Activated CD4-positive, alpha-beta T cell treated with anti-CD3 and anti-CD28 coated beads, Interleukin-2, amount 10 ng/mL, durations not matched to agents 7 days and 5 days (primary cell): ENCODE data around the gene PLD1. TPM values are rescaled to one million over a fixed set of nuclear protein-coding genes. Genes with fewer than 3 reads are reported as not detected.
"Not testable (repeated sequence)": the region's sequence is repeated elsewhere in the genome, so short reads cannot be mapped to it uniquely, and the experiment has no call there.

ENCODE experiments used
- CTCF ChIA-PET: fragments of 350-600 bp; sonication (Branson Sonifier 250); formaldehyde crosslinking; loops from one replicate; lab custom pipeline; 2021; ENCODE audit warnings: antibody characterized with exemption; lab: Charles Lee
- POLR2A ChIA-PET: fragments of 350-600 bp; sonication (Branson Sonifier 250); formaldehyde crosslinking; loops from one replicate; lab custom pipeline; 2021; ENCODE audit warnings: antibody characterized with exemption; lab: Charles Lee
- DNase-seq: peaks from one replicate; pipeline ENCODE4 v3.0.0-alpha.2; 2020
- H3K27ac Mint-ChIP-seq: one replicate; pipeline ENCODE4 v1.8.0; 2021; ENCODE audit warnings: mild to moderate bottlenecking, moderate library complexity, mixed read lengths
- H3K27me3 Mint-ChIP-seq: one replicate; pipeline ENCODE4 v1.8.0; 2021; ENCODE audit warnings: mixed read lengths
- H3K36me3 Mint-ChIP-seq: one replicate; pipeline ENCODE4 v1.8.0; 2021; ENCODE audit warnings: low read depth, mixed read lengths
- H3K4me1 Mint-ChIP-seq: one replicate; pipeline ENCODE4 v1.8.0; 2021; ENCODE audit warnings: mixed read lengths
- H3K4me3 Mint-ChIP-seq: one replicate; pipeline ENCODE4 v1.8.0; 2021; ENCODE audit warnings: mild to moderate bottlenecking, moderate library complexity, mixed read lengths
- H3K9me3 Mint-ChIP-seq: one replicate; pipeline ENCODE4 v1.8.0; 2021; ENCODE audit warnings: mixed read lengths
- total RNA-seq, 2 experiments: library from RNA; stranded (reverse); gene quantifications; one replicate each; pipeline ENCODE4 v1.2.3, GENCODE V29; 2021

Gene PLD1
- total RNA-seq, 2 experiments from 2014 or later: 0.50 to 0.94 TPM

DNA sequence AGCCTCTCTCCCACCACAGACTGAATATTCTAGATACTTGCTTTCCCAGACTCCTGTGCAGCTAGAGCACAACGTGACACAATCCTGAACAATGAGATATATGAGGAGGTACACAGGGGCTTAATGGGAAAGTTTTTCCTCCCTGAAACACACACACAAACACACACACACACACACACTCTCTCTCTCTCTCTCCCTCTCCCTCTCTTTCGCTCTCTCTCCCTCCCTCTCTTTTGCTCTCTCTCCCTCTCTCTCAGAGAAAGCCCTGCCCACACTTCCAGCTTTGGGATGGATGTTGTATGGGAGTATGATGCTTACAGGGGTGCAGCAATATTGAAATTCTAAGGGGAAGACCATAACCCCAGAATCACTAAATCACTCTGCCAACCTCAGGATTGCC is 110.1 kb downstream of the PLD1 start:
- no peak for DNase-seq
- H3K4me1 Mint-ChIP-seq: no peaks in the 10 kb centered on the region
- no peaks in the 10 kb centered on the region for H3K36me3 Mint-ChIP-seq
- peaks cover 2% of the 10 kb centered on the region for H3K9me3 Mint-ChIP-seq
- no peak overlapping the region for H3K27ac Mint-ChIP-seq
- CTCF ChIA-PET: no interaction called here
- POLR2A ChIA-PET: no interaction called here
- H3K4me3 Mint-ChIP-seq: no peak overlapping the region
- H3K27me3 Mint-ChIP-seq: peaks cover 26% of the 10 kb centered on the region

- CTCF ChIA-PET: no interaction called here
- peaks cover 2% of the 10 kb centered on the region for H3K9me3 Mint-ChIP-seq
- no peak for DNase-seq
- H3K36me3 Mint-ChIP-seq: no peaks in the 10 kb centered on the region
- POLR2A ChIA-PET: no interaction called here
- no peak overlapping the region for H3K27ac Mint-ChIP-seq
- peaks cover 26% of the 10 kb centered on the region for H3K27me3 Mint-ChIP-seq
- no peak overlapping the region for H3K4me3 Mint-ChIP-seq
- no peaks in the 10 kb centered on the region for H3K4me1 Mint-ChIP-seq
Observed at GRCh38 chr3:171699601-171700000, 110.7 kb downstream of the PLD1 start.

GRCh38 chr3:171696805-171697204 is 113.5 kb downstream of the PLD1 start:
- Mint-ChIP-seq H3K4me1 (no peaks in the 10 kb centered on the region), H3K36me3 (no peaks in the 10 kb centered on the region), H3K27me3 (peaks cover 23% of the 10 kb centered on the region), H3K27ac (no peak overlapping the region), H3K9me3 (no peaks in the 10 kb centered on the region), H3K4me3 (no peak overlapping the region)
- ChIA-PET CTCF (no interaction called here), POLR2A (no interaction called here)
- DNase-seq: no peak

GRCh38 chr3:171695426-171695825 is 114.9 kb downstream of the PLD1 start:
- H3K4me3 Mint-ChIP-seq: no peak overlapping the region
- H3K36me3 Mint-ChIP-seq: no peaks in the 10 kb centered on the region
- ChIA-PET CTCF (no interaction called here), POLR2A (no interaction called here)
- no peak for DNase-seq
- H3K27me3 Mint-ChIP-seq: peaks cover 17% of the 10 kb centered on the region
- peaks cover under 1% of the 10 kb centered on the region for H3K4me1 Mint-ChIP-seq
- no peaks in the 10 kb centered on the region for H3K9me3 Mint-ChIP-seq
- no peak overlapping the region for H3K27ac Mint-ChIP-seq

GRCh38 chr3:171694888-171695287 is 115.4 kb downstream of the PLD1 start:
- H3K27me3 Mint-ChIP-seq: peaks cover 12% of the 10 kb centered on the region
- H3K27ac Mint-ChIP-seq: no peak overlapping the region
- no peaks in the 10 kb centered on the region for H3K9me3 Mint-ChIP-seq
- H3K36me3 Mint-ChIP-seq: no peaks in the 10 kb centered on the region
- DNase-seq: no peak
- H3K4me1 Mint-ChIP-seq: peaks cover 4% of the 10 kb centered on the region
- ChIA-PET POLR2A (no interaction called here), CTCF (no interaction called here)
- H3K4me3 Mint-ChIP-seq: no peak overlapping the region

- H3K4me3 Mint-ChIP-seq, DNase-seq, H3K27ac Mint-ChIP-seq, H3K4me1 Mint-ChIP-seq, CTCF ChIA-PET, H3K36me3 Mint-ChIP-seq, H3K9me3 Mint-ChIP-seq, POLR2A ChIA-PET: not testable (repeated sequence)
- H3K27me3 Mint-ChIP-seq: peaks cover 11% of the 10 kb centered on the region
Observed at GRCh38 chr3:171692551-171692950, 117.7 kb downstream of the PLD1 start.

DNA sequence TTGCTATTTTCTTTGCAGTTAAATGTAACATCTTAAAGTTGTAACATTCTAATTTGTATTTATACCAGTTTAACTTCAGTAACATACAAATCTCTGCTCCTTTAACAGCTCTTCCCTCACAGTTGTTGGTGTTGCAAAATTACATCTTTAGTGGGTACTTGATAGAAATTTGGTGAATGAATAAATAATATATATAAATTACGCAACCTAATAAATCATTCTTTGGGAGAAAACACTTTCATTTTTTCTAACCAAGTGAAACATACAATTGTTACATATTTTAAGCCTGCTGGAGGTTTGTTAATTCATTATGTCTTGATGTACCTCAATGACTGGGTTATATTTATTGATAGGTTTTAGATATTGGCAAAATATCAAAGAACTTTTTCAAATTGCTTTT is 118.8 kb downstream of the PLD1 start:
- CTCF ChIA-PET: no interaction called here

GRCh38 chr3:171690281-171690680 is 120.0 kb downstream of the PLD1 start:
- Mint-ChIP-seq H3K27ac (no peak overlapping the region), H3K27me3 (peaks cover 5% of the 10 kb centered on the region), H3K4me1 (peaks cover 4% of the 10 kb centered on the region), H3K9me3 (no peaks in the 10 kb centered on the region), H3K36me3 (no peaks in the 10 kb centered on the region), H3K4me3 (no peak overlapping the region)
- POLR2A ChIA-PET: no interaction called here
- no peak for DNase-seq
- CTCF ChIA-PET: no interaction called here

More for the DNA sequence above, 118.8 kb downstream of the PLD1 start:
- H3K27me3 Mint-ChIP-seq: peaks cover 5% of the 10 kb centered on the region
- POLR2A ChIA-PET: no interaction called here
- H3K9me3 Mint-ChIP-seq: no peaks in the 10 kb centered on the region
- DNase-seq: no peak
- no peaks in the 10 kb centered on the region for H3K36me3 Mint-ChIP-seq
- H3K4me1 Mint-ChIP-seq: peaks cover 4% of the 10 kb centered on the region
- H3K27ac Mint-ChIP-seq: no peak overlapping the region
- no peak overlapping the region for H3K4me3 Mint-ChIP-seq

DNA sequence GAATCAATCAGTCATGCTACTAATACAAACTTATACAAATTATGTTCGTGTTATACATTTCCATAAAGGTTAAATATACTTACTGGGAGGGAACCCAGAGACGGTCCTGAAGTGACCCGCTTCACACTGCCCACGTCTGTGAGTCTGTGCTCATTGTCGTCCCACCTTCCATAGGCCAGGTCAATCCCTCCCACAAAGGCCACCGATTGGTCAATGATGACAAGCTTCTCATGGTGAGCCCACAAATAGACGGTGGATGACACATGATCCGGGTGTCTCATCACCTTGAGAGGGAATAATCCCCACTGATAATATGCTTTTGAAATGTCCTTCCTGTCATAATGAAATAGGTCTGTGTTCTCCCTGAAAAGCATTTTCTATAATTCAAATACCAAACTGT is 121.7 kb downstream of the PLD1 start:
- CTCF ChIA-PET: no interaction called here
- Mint-ChIP-seq H3K27me3 (peaks cover 5% of the 10 kb centered on the region), H3K4me3 (no peak overlapping the region), H3K27ac (no peak overlapping the region), H3K9me3 (no peaks in the 10 kb centered on the region), H3K4me1 (peaks cover 4% of the 10 kb centered on the region), H3K36me3 (no peaks in the 10 kb centered on the region)
- DNase-seq: no peak
- POLR2A ChIA-PET: no interaction called here

DNA sequence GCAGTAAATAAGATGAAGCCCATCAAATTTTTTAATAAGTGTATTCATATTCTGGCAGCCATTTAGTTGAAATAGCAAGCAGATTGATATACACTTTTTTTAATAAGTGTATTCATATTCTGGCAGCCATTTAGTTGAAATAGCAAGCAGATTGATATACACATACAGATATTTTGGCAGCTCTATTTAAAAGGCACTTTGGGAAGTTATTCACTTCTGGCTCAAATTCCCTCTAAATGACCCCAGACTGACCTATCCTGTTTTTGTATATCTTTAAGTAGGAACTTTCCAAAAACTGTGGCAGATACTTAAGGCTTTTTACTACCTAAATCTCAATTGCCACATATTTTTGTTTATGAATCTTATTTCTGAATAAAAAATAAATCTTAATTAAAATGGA is 122.3 kb downstream of the PLD1 start:
- POLR2A ChIA-PET: no interaction called here
- Mint-ChIP-seq H3K36me3 (no peaks in the 10 kb centered on the region), H3K27me3 (peaks cover 5% of the 10 kb centered on the region), H3K27ac (no peak overlapping the region), H3K9me3 (no peaks in the 10 kb centered on the region), H3K4me3 (no peak overlapping the region), H3K4me1 (peaks cover 4% of the 10 kb centered on the region)
- CTCF ChIA-PET: no interaction called here
- no peak for DNase-seq

DNA sequence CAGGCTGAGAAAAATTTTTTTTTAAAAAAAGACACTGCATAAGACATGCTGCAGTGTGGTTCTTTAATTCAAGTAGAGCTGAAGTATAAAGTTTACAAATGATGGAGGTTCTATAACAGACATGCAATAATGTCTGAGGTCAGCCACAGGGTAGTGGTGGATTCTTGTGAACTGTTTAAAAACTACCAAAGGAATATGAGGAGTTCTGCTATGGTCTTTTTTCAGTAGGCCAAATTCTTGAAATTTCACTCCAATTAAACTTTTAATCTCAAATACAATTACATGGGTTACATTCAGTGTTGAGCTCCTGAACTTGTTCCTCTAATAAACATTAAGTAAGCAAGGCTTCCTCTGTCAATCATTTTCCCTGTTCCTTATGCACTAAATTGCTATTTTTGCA is 122.7 kb downstream of the PLD1 start:
- H3K36me3 Mint-ChIP-seq: no peaks in the 10 kb centered on the region
- CTCF ChIA-PET: interaction anchor here (1.1 kb wide), 1 partner anchor 104 kb away, joined by 3 read pairs; no protein-coding TSS in a partner anchor

GRCh38 chr3:171687064-171687463 is 123.2 kb downstream of the PLD1 start:
- peaks cover 4% of the 10 kb centered on the region for H3K4me1 Mint-ChIP-seq
- no peak for DNase-seq
- no peak overlapping the region for H3K4me3 Mint-ChIP-seq
- ChIA-PET POLR2A (no interaction called here), CTCF (interaction anchor here (1.1 kb wide), 1 partner anchor 105 kb away, joined by 3 read pairs; no protein-coding TSS in a partner anchor)
- H3K27me3 Mint-ChIP-seq: peaks cover 8% of the 10 kb centered on the region
- no peaks in the 10 kb centered on the region for H3K9me3 Mint-ChIP-seq
- H3K27ac Mint-ChIP-seq: no peak overlapping the region
- H3K36me3 Mint-ChIP-seq: no peaks in the 10 kb centered on the region

More for the DNA sequence above, 122.7 kb downstream of the PLD1 start:
- Mint-ChIP-seq H3K4me1 (peaks cover 4% of the 10 kb centered on the region), H3K9me3 (no peaks in the 10 kb centered on the region), H3K27ac (no peak overlapping the region), H3K4me3 (no peak overlapping the region), H3K27me3 (peaks cover 6% of the 10 kb centered on the region)
- POLR2A ChIA-PET: no interaction called here
- DNase-seq: no peak

GRCh38 chr3:171685116-171685895 is 125.0 kb downstream of the PLD1 start:
- peaks cover 2% of the 10 kb centered on the region for H3K4me1 Mint-ChIP-seq
- peaks cover 8% of the 10 kb centered on the region for H3K27me3 Mint-ChIP-seq
- CTCF ChIA-PET: no interaction called here
- H3K36me3 Mint-ChIP-seq: no peaks in the 10 kb centered on the region
- POLR2A ChIA-PET: no interaction called here
- H3K4me3 Mint-ChIP-seq: no peak overlapping the region
- H3K27ac Mint-ChIP-seq: no peak overlapping the region
- no peaks in the 10 kb centered on the region for H3K9me3 Mint-ChIP-seq
- no peak for DNase-seq

DNA sequence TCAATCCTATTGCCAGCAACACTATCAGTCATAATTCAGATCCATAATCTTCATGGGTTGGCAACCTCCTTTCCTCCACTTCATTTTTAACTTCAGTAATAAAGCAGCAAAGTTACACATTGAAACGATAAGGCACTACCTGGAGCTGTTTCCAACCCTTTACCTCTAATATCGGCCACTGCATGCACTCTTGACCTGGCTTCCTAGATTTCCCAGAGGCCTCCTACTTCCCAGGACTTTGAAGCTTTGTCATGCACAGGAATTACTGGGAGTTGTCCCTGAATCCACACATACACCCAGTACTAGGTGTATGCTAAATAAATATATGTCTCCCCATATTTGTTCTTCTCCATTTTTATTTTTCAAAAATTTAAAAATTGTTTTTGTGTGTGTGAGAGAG is 126.1 kb downstream of the PLD1 start:
- DNase-seq: no peak
- peaks cover 5% of the 10 kb centered on the region for H3K27me3 Mint-ChIP-seq
- no peaks in the 10 kb centered on the region for H3K9me3 Mint-ChIP-seq
- ChIA-PET POLR2A (no interaction called here), CTCF (no interaction called here)
- H3K27ac Mint-ChIP-seq: no peak overlapping the region
- H3K4me1 Mint-ChIP-seq: no peaks in the 10 kb centered on the region
- H3K4me3 Mint-ChIP-seq: no peak overlapping the region
- no peaks in the 10 kb centered on the region for H3K36me3 Mint-ChIP-seq
